Heart left ventricle (tissue), 16 donors: ENCODE measurements around the gene MRGPRE. TPM values are rescaled to one million over a fixed set of nuclear protein-coding genes. Genes with fewer than 3 reads are reported as not detected.

Experiments
- ATAC-seq, 4 donors: fragments of 200-7000 bp; cut with Tn5 transposase; one replicate each; pipeline ENCODE4 v1.9.1; 2020 to 2022; ENCODE audit warnings: moderate library complexity in 4 of 4, mild to moderate bottlenecking in 3 of 4, moderate number of reproducible peaks in 1 of 4
- DNase-seq, 5 donors: peaks; one replicate each; pipeline ENCODE4 v3.0.0-alpha.2; 2020
- H3K27ac ChIP-seq, 12 donors: fragments of 200-600 bp; sonication (generic) in 4 of 12; one replicate each; pipeline versions ENCODE4 v1.5.0 to v1.8.0; 2016 to 2022; ENCODE audit warnings: mild to moderate bottlenecking in 2 of 12
- H3K27me3 ChIP-seq, 9 donors: fragments of 200-600 bp; sonication (generic) in 2 of 9; one replicate each; pipeline versions ENCODE4 v1.5.1 to v1.8.0; 2016 to 2022; ENCODE audit warnings: mild to moderate bottlenecking in 3 of 9
- H3K36me3 ChIP-seq, 9 donors: fragments of 200-600 bp; sonication (generic) in 2 of 9; one replicate each; pipeline versions ENCODE4 v1.5.0 to v1.8.0; 2018 to 2022; ENCODE audit warnings: mild to moderate bottlenecking in 2 of 9
- H3K4me1 ChIP-seq, 12 donors: fragments of 200-600 bp; sonication (generic) in 4 of 12; one replicate each; pipeline versions ENCODE4 v1.5.0 to v1.8.0; 2016 to 2022; ENCODE audit warnings: mild to moderate bottlenecking in 3 of 12
- H3K4me3 ChIP-seq, 12 donors: fragments of 200-600 bp; sonication (generic) in 4 of 12; one replicate each; pipeline versions ENCODE4 v1.5.0 to v1.8.0; 2017 to 2022; ENCODE audit warnings: mild to moderate bottlenecking in 9 of 12, moderate library complexity in 4 of 12
- H3K9me3 ChIP-seq, 12 donors: fragments of 200-600 bp; sonication (generic) in 4 of 12; one replicate each; pipeline versions ENCODE4 v1.5.0 to v1.8.0; 2016 to 2022; ENCODE audit warnings: mild to moderate bottlenecking in 1 of 12
- CTCF ChIP-seq, 12 donors: fragments of 200-600 bp; sonication (generic) in 4 of 12; IDR thresholded peaks; one replicate each; pipeline versions ENCODE4 v1.5.0 to v1.8.0; 2018 to 2022; ENCODE audit warnings: antibody characterized with exemption in 12 of 12, mild to moderate bottlenecking in 5 of 12
- POLR2A ChIP-seq, 2 donors: fragments of 450-650 bp; IDR thresholded peaks; one replicate each; pipeline ENCODE4 v1.6.1; 2017; ENCODE audit warnings: antibody characterized with exemption in 2 of 2, mild to moderate bottlenecking in 2 of 2, moderate library complexity in 2 of 2
- WGBS, 4 donors: extraction: QIAGEN DNeasy Blood & Tissue Kit in 2 of 4; methylation state at CpG; one replicate each; pipeline versions ENCODE4 v1.1.5 to v1.1.7; 2013 to 2018; 5-methylcytosine and 5-hydroxymethylcytosine counted together
- intact Hi-C, 10 donors: fragments of 100-400 bp; cut with DNase I; formaldehyde crosslinking; loops; one replicate each; pipeline versions ENCODE4 v1.11.1 to v1.14.2; 2022
- polyA plus RNA-seq, 2 donors: library from polyadenylated mRNA; stranded (reverse); fragments of 200-250 nt; gene quantifications; one replicate each; pipeline ENCODE4 v1.2.3, GENCODE V29; 2013
- total RNA-seq, 9 donors: library from RNA; depleted of rRNA in 2 of 9; stranded (reverse); fragments of >200 nt in 2 of 9; fragmentation: NEBNext Ultra II Directional in 3 of 9; extraction: Animal tissue kit (Norgen Biotek cat#: 25700) in 3 of 9; gene quantifications; one replicate each; pipeline versions ENCODE4 v1.1.0 to v1.2.4, GENCODE V29; 2016 to 2023
- donor health status: ischemic (EF 13 %, LVEDD 7.1; RV severe dilation, severe dysfunction).
- donor health status: healthy with polysubstance abuse.
- donor health status: DM: no; HTN: yes; CAD: no.
- donor health status: DM: no; HTN: no; CAD: no.
- donor health status: ischemic (EF 25% LVEDD 6.9; RV normal size, moderate dysfunction).
- donor health status: ischemic (EF 25% LVEDD 5.7; RV mildly dilated, moderate dysfunction).
- donor health status: healthy.
- donor health status: DM: yes; HTN: yes; CAD: no.
- donor health status: ischemic (EF 35%, LVEDD 5.7; RV mildly dilated, moderate dysfunction).
- donor health status: nonischemic (EF 11% LVEDD 7.7; RV severe dilation, severe dysfunction).
- donor health status: DM: yes; HTN: yes; CAD: no.
- donor health status: PGD.
- donor health status: ischemic (EF 29% LVEDD 5.4; RV normal size, mild dysfunction).
- donor health status: nonischemic (EF 23%, LVEDD 6.1; RV moderate dilation, normal function).

MRGPRE gene
- total and polyA plus RNA-seq, 11 donors, result 0.30 to 2.3 (median 0.65) TPM; not detected in 4

GRCh38 chr11:3197044-3197695 lies 35.0 kb downstream of the MRGPRE start:
- no peaks in the 10 kb centered on the region for H3K9me3 ChIP-seq
- intact Hi-C loops, result no loop called here
- H3K36me3 ChIP-seq, result no peaks in the 10 kb centered on the region
- WGBS, 4 donors, result 84 to 90% (median 86%) methylated on average over 10 to 11 of the region's 11 CpGs
- H3K4me1 ChIP-seq, result peaks cover 0 to 3% (median 0%) of the 10 kb centered on the region in 12 donors
- peaks cover 3 to 40% (median 19%) of the 10 kb centered on the region in 9 donors for H3K27me3 ChIP-seq
- H3K4me3 ChIP-seq, result no peak overlapping the region
- H3K27ac ChIP-seq, result no peak overlapping the region
- DNase-seq, result peak in 1 of 5 donors; percentile 23
- TF ChIP-seq CTCF (IDR thresholded peaks at IDR 0.05) (no peak), POLR2A (IDR thresholded peaks at IDR 0.05) (no peak)
- no peak for ATAC-seq

- ATAC-seq (peak in 3 of 4 donors; percentile 56 to 63 (median 61)), DNase-seq (peak in 2 of 5 donors; percentile 8 to 31)
- H3K27ac ChIP-seq, result no peak overlapping the region
- H3K4me3 ChIP-seq, result no peak overlapping the region
- 78 to 81% (median 79%) methylated on average over 13 to 23 of the region's 23 CpGs for WGBS, 4 donors
- peaks cover 0 to 3% (median 0%) of the 10 kb centered on the region in 12 donors for H3K4me1 ChIP-seq
- H3K9me3 ChIP-seq, result no peaks in the 10 kb centered on the region
- intact Hi-C loops, result no loop called here
- no peak for TF ChIP-seq CTCF (IDR thresholded peaks at IDR 0.05)
- H3K36me3 ChIP-seq, result no peaks in the 10 kb centered on the region
- H3K27me3 ChIP-seq, result peaks cover 0 to 32% (median 11%) of the 10 kb centered on the region in 9 donors
These were observed 35.8 kb downstream of the MRGPRE start for GRCh38 chr11:3196161-3197043.

GRCh38 chr11:3195251-3196160 lies 36.7 kb downstream of the MRGPRE start:
- peak in 2 of 4 donors; percentile 28 to 40 for ATAC-seq
- intact Hi-C loops, result no loop called here

More at GRCh38 chr11:3195251-3196160, 36.7 kb downstream of the MRGPRE start:
- peak in 2 of 5 donors; percentile 10 to 25 for DNase-seq
- H3K27me3 ChIP-seq, result peaks cover 0 to 23% (median 3%) of the 10 kb centered on the region in 9 donors
- no peaks in the 10 kb centered on the region for H3K9me3 ChIP-seq
- no peak overlapping the region for H3K27ac ChIP-seq
- H3K36me3 ChIP-seq, result no peaks in the 10 kb centered on the region
- WGBS, 4 donors, result 53 to 74% (median 69%) methylated on average over 17 to 22 of the region's 22 CpGs
- peaks cover 0 to 3% (median 0%) of the 10 kb centered on the region in 12 donors for H3K4me1 ChIP-seq
- no peak for TF ChIP-seq POLR2A (IDR thresholded peaks at IDR 0.05)
- peak; percentile 24 to 54 (median 37) for TF ChIP-seq CTCF (IDR thresholded peaks at IDR 0.05)
- H3K4me3 ChIP-seq, result no peak overlapping the region
